Loucy (cell line): ENCODE measurements around the gene LTBP2.

Experiments used
- CTCF ChIP-seq: fragments of 200-600 bp; sonication (generic); conservative IDR thresholded peaks from 2 replicates; pipeline ENCODE4 v1.5.1; 2014; ENCODE audit warnings: mild to moderate bottlenecking, antibody characterized with exemption, low read length
- EZH2phosphoT487 ChIP-seq: fragments of 200-600 bp; IDR thresholded peaks from 2 replicates; pipeline ENCODE4 v1.6.1; 2018; ENCODE audit warnings: antibody characterized with exemption, mild to moderate bottlenecking, moderate library complexity, borderline replicate concordance

GRCh38 chr14:74463697-74464096 is 148.3 kb downstream of the LTBP2 start:
- TF ChIP-seq CTCF (no peak), EZH2phosphoT487 (no peak)
